ES-I3 (cell line): ENCODE data around the gene SH3BGRL2.
A peak's percentile ranks its signal among the peaks of the same experiment; 100 is the strongest.

Experiments used
- H3K36me3 ChIP-seq: 2 replicates; pipeline ENCODE4 v1.6.1; 2013; ENCODE audit warnings: mild to moderate bottlenecking, low read length, control low read depth, moderate library complexity; ENCODE audit not compliant: insufficient read depth
- H3K4me1 ChIP-seq: 2 replicates; pipeline ENCODE4 v1.6.1; 2013; ENCODE audit warnings: mild to moderate bottlenecking, control low read depth, low read length; ENCODE audit not compliant: insufficient read depth
- H3K9ac ChIP-seq: 2 replicates; pipeline ENCODE4 v1.6.1; 2013; ENCODE audit warnings: low read depth, mild to moderate bottlenecking, low read length, moderate library complexity
- H3K9me3 ChIP-seq: 2 replicates; pipeline ENCODE4 v1.6.1; 2013; ENCODE audit warnings: mild to moderate bottlenecking, low read length, moderate library complexity; ENCODE audit not compliant: control insufficient read depth, insufficient read depth

SH3BGRL2 gene

GRCh38 chr6:79627422-79627821, 3.7 kb upstream of the SH3BGRL2 start:
- Histone ChIP-seq H3K9ac (no peak overlapping the region; the same call in 1 of the 2 replicates), H3K9me3 (no peaks in the 10 kb centered on the region), H3K36me3 (no peaks in the 10 kb centered on the region), H3K4me1 (no peaks in the 10 kb centered on the region)

- Histone ChIP-seq H3K36me3 (no peaks in the 10 kb centered on the region), H3K4me1 (no peaks in the 10 kb centered on the region), H3K9me3 (no peaks in the 10 kb centered on the region), H3K9ac (no peak overlapping the region)
Measured at GRCh38 chr6:79628466-79629288, 2.5 kb upstream of the SH3BGRL2 start.

GRCh38 chr6:79630380-79630882, 698 bp upstream of the SH3BGRL2 start:
- H3K9ac ChIP-seq, result peak overlapping the region; percentile 93; the same call in 1 of the 2 replicates
- H3K4me1 ChIP-seq, result peaks cover 3% of the 10 kb centered on the region; the same call in 1 of the 2 replicates
- no peaks in the 10 kb centered on the region for H3K36me3 ChIP-seq
- H3K9me3 ChIP-seq, result no peaks in the 10 kb centered on the region

- no peaks in the 10 kb centered on the region for H3K9me3 ChIP-seq
- peak overlapping the region; percentile 93 for H3K9ac ChIP-seq
- peaks cover 3% of the 10 kb centered on the region; the same call in 1 of the 2 replicates for H3K4me1 ChIP-seq
- H3K36me3 ChIP-seq, result no peaks in the 10 kb centered on the region
Measured at GRCh38 chr6:79631693-79632172, 604 bp downstream of the SH3BGRL2 start.

GRCh38 chr6:79632580-79632979, 1.5 kb downstream of the SH3BGRL2 start:
- H3K9me3 ChIP-seq, result no peaks in the 10 kb centered on the region
- no peaks in the 10 kb centered on the region for H3K36me3 ChIP-seq
- H3K4me1 ChIP-seq, result peaks cover 3% of the 10 kb centered on the region; the same call in 1 of the 2 replicates
- no peak overlapping the region for H3K9ac ChIP-seq

- Histone ChIP-seq H3K36me3 (no peaks in the 10 kb centered on the region), H3K9ac (no peak overlapping the region), H3K9me3 (no peaks in the 10 kb centered on the region), H3K4me1 (peaks cover 3% of the 10 kb centered on the region; the same call in 1 of the 2 replicates)
Measured at GRCh38 chr6:79634491-79635231, 3.5 kb downstream of the SH3BGRL2 start.

GRCh38 chr6:79635232-79635543, 4.1 kb downstream of the SH3BGRL2 start:
- Histone ChIP-seq H3K36me3 (no peaks in the 10 kb centered on the region), H3K9me3 (no peaks in the 10 kb centered on the region), H3K4me1 (peaks cover 3% of the 10 kb centered on the region; the same call in 1 of the 2 replicates), H3K9ac (no peak overlapping the region)

- no peak overlapping the region for H3K9ac ChIP-seq
- peaks cover 3% of the 10 kb centered on the region; the same call in 1 of the 2 replicates for H3K4me1 ChIP-seq
- no peaks in the 10 kb centered on the region for H3K36me3 ChIP-seq
- H3K9me3 ChIP-seq, result no peaks in the 10 kb centered on the region
Measured at GRCh38 chr6:79636673-79637072, 5.5 kb downstream of the SH3BGRL2 start.

GRCh38 chr6:79640146-79641111, 9.3 kb downstream of the SH3BGRL2 start:
- no peaks in the 10 kb centered on the region for H3K9me3 ChIP-seq
- H3K36me3 ChIP-seq, result no peaks in the 10 kb centered on the region
- no peaks in the 10 kb centered on the region for H3K4me1 ChIP-seq
- no peak overlapping the region for H3K9ac ChIP-seq

- Histone ChIP-seq H3K9ac (no peak overlapping the region), H3K4me1 (peaks cover 4% of the 10 kb centered on the region; the same call in 1 of the 2 replicates), H3K36me3 (no peaks in the 10 kb centered on the region), H3K9me3 (no peaks in the 10 kb centered on the region)
Measured at GRCh38 chr6:79646006-79646405, 14.9 kb downstream of the SH3BGRL2 start.

GRCh38 chr6:79646561-79646960, 15.4 kb downstream of the SH3BGRL2 start:
- no peak overlapping the region for H3K9ac ChIP-seq
- no peaks in the 10 kb centered on the region for H3K9me3 ChIP-seq
- H3K36me3 ChIP-seq, result no peaks in the 10 kb centered on the region
- peaks cover 4% of the 10 kb centered on the region; the same call in 1 of the 2 replicates for H3K4me1 ChIP-seq

GRCh38 chr6:79647741-79648140, 16.6 kb downstream of the SH3BGRL2 start:
- Histone ChIP-seq H3K36me3 (no peaks in the 10 kb centered on the region), H3K4me1 (peaks cover 4% of the 10 kb centered on the region; the same call in 1 of the 2 replicates), H3K9ac (no peak overlapping the region), H3K9me3 (no peaks in the 10 kb centered on the region)

- Histone ChIP-seq H3K9ac (no peak overlapping the region), H3K9me3 (no peaks in the 10 kb centered on the region), H3K4me1 (peaks cover 4% of the 10 kb centered on the region; the same call in 1 of the 2 replicates), H3K36me3 (no peaks in the 10 kb centered on the region)
Measured at GRCh38 chr6:79648328-79648727, 17.2 kb downstream of the SH3BGRL2 start.
